Measurements from ENCODE around the gene TGFBI. TPM values are rescaled to one million over a fixed set of nuclear protein-coding genes. Genes with fewer than 3 reads are reported as not detected.

Gene TGFBI
- total RNA-seq, 1 donor from 2014 or later: 2.3 TPM

DNA sequence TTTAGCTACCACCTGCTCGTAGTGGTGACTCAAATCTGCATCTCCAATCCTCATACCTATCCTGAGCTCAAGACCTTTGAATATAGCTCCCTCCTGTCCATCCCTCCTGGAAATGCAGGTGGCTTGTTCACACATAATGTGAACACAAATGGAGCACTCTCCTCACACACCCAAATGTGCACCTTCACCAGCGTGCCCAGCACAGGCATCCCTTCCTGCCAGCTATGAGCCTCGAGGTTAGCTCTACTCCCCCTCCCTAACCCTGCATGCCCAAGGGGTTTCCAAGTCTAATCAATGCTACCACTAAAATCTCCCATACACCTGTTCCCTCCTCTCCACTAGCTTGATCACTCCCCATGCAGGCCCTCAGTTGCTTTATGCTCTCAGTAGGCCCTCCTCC is 2.2 kb upstream of the TGFBI start:
- TF ChIP-seq, protein P1, sequence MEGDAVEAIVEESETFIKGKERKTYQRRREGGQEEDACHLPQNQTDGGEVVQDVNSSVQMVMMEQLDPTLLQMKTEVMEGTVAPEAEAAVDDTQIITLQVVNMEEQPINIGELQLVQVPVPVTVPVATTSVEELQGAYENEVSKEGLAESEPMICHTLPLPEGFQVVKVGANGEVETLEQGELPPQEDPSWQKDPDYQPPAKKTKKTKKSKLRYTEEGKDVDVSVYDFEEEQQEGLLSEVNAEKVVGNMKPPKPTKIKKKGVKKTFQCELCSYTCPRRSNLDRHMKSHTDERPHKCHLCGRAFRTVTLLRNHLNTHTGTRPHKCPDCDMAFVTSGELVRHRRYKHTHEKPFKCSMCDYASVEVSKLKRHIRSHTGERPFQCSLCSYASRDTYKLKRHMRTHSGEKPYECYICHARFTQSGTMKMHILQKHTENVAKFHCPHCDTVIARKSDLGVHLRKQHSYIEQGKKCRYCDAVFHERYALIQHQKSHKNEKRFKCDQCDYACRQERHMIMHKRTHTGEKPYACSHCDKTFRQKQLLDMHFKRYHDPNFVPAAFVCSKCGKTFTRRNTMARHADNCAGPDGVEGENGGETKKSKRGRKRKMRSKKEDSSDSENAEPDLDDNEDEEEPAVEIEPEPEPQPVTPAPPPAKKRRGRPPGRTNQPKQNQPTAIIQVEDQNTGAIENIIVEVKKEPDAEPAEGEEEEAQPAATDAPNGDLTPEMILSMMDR (IDR thresholded peaks at IDR 0.05; ENCODE audit: unreplicated experiment): no peak
- H3K27ac Mint-ChIP-seq: no peak overlapping the region
- no peak overlapping the region for H3K4me3 Mint-ChIP-seq (ENCODE audit: low read depth)
- peaks cover 83% of the 10 kb centered on the region for H3K27me3 Mint-ChIP-seq
- H3K36me3 Mint-ChIP-seq (ENCODE audit: insufficient read depth): no peaks in the 10 kb centered on the region
- no peak for DNase-seq (ENCODE audit: low spot score, unreplicated experiment)
- H3K4me1 Mint-ChIP-seq (ENCODE audit: low read depth): peaks cover 2% of the 10 kb centered on the region
- H3K9me3 Mint-ChIP-seq (ENCODE audit: low read depth): no peaks in the 10 kb centered on the region

GRCh38 chr5:136027311-136027710 is 1.5 kb upstream of the TGFBI start:
- no peak overlapping the region for H3K4me3 Mint-ChIP-seq (ENCODE audit: low read depth)
- H3K27me3 Mint-ChIP-seq: peaks cover 86% of the 10 kb centered on the region
- peaks cover 2% of the 10 kb centered on the region for H3K4me1 Mint-ChIP-seq (ENCODE audit: low read depth)
- no peak overlapping the region for H3K27ac Mint-ChIP-seq
- no peaks in the 10 kb centered on the region for H3K9me3 Mint-ChIP-seq (ENCODE audit: low read depth)
- no peak for DNase-seq (ENCODE audit: low spot score, unreplicated experiment)
- no peaks in the 10 kb centered on the region for H3K36me3 Mint-ChIP-seq (ENCODE audit: insufficient read depth)
- TF ChIP-seq, protein P1 (IDR thresholded peaks at IDR 0.05; ENCODE audit: unreplicated experiment): no peak

- H3K36me3 Mint-ChIP-seq (ENCODE audit: insufficient read depth): no peaks in the 10 kb centered on the region
- DNase-seq (ENCODE audit: low spot score, unreplicated experiment): no peak
- TF ChIP-seq, protein P1 (IDR thresholded peaks at IDR 0.05; ENCODE audit: unreplicated experiment): no peak
- no peak overlapping the region for H3K4me3 Mint-ChIP-seq (ENCODE audit: low read depth)
- peaks cover 2% of the 10 kb centered on the region for H3K4me1 Mint-ChIP-seq (ENCODE audit: low read depth)
- no peak overlapping the region for H3K27ac Mint-ChIP-seq
- H3K9me3 Mint-ChIP-seq (ENCODE audit: low read depth): no peaks in the 10 kb centered on the region
- H3K27me3 Mint-ChIP-seq: peaks cover 87% of the 10 kb centered on the region
Observed at GRCh38 chr5:136028090-136028489, 698 bp upstream of the TGFBI start.

DNA sequence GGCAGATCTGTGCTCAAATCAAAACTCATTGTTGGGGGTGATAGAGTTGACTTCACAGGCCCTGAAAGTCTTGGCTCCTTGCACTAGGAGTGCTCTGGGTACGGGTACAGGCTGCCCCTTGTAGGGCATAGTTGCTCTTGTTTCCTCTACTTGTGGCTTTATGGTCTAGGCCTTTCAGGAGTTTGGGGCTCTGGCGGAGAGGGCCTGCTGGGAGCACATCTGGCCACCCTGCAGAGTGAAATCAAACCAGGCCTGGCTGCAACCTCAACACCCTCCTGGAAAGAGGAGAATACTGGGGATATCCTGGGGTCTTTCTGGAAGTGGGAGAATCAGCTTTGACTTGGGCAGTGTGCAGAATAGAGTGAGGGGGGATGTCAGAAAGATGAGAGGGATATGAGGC is 1.5 kb downstream of the TGFBI start:
- peaks cover 2% of the 10 kb centered on the region for H3K4me1 Mint-ChIP-seq (ENCODE audit: low read depth)
- no peaks in the 10 kb centered on the region for H3K36me3 Mint-ChIP-seq (ENCODE audit: insufficient read depth)
- TF ChIP-seq, protein P1 (IDR thresholded peaks at IDR 0.05; ENCODE audit: unreplicated experiment): no peak
- DNase-seq (ENCODE audit: low spot score, unreplicated experiment): no peak
- H3K27ac Mint-ChIP-seq: no peak overlapping the region
- H3K4me3 Mint-ChIP-seq (ENCODE audit: low read depth): no peak overlapping the region
- H3K9me3 Mint-ChIP-seq (ENCODE audit: low read depth): no peaks in the 10 kb centered on the region
- H3K27me3 Mint-ChIP-seq: peaks cover 84% of the 10 kb centered on the region

GRCh38 chr5:136030956-136031611 is 2.3 kb downstream of the TGFBI start:
- Mint-ChIP-seq H3K27me3 (peaks cover 79% of the 10 kb centered on the region), H3K9me3 (ENCODE audit: low read depth) (no peaks in the 10 kb centered on the region), H3K4me3 (ENCODE audit: low read depth) (no peak overlapping the region), H3K36me3 (ENCODE audit: insufficient read depth) (no peaks in the 10 kb centered on the region), H3K4me1 (ENCODE audit: low read depth) (peaks cover 2% of the 10 kb centered on the region), H3K27ac (no peak overlapping the region)
- TF ChIP-seq, protein P1 (IDR thresholded peaks at IDR 0.05; ENCODE audit: unreplicated experiment): no peak
- DNase-seq (ENCODE audit: low spot score, unreplicated experiment): no peak

All from progenitor cell of endocrine pancreas (in vitro differentiated cells).